GM12873 (cell line): ENCODE measurements around the gene SNX24.

ENCODE experiments used
- TF ChIP-seq, protein P1 (sequence below): IDR thresholded peaks from 2 replicates; pipeline ENCODE4 v1.5.1; 2012; ENCODE audit warnings: low read depth, mild to moderate bottlenecking, moderate library complexity, low read length, control low read depth; ENCODE audit not compliant: insufficient read depth; ENCODE audit errors: missing control alignments

The SNX24 gene

DNA sequence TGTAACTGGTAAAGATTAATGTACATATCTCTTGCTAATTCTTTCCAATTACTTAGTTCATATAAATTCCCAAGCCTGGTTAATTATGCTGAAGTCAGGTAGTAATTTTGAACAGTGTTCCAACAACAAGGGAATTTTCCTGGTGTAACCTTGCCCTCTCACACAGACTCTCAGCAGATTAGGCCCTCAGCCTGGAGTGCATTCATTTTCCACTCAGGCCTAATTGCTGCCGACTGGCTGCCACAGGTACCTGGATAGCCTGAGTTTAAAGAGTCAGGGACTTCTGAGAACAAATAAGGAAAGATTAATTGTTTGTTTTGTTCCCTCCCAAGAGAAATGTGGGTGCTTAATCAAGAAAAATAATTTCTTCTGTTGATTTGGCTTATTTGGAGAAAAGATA, 119.7 kb downstream of the SNX24 start:
- TF ChIP-seq, protein P1, sequence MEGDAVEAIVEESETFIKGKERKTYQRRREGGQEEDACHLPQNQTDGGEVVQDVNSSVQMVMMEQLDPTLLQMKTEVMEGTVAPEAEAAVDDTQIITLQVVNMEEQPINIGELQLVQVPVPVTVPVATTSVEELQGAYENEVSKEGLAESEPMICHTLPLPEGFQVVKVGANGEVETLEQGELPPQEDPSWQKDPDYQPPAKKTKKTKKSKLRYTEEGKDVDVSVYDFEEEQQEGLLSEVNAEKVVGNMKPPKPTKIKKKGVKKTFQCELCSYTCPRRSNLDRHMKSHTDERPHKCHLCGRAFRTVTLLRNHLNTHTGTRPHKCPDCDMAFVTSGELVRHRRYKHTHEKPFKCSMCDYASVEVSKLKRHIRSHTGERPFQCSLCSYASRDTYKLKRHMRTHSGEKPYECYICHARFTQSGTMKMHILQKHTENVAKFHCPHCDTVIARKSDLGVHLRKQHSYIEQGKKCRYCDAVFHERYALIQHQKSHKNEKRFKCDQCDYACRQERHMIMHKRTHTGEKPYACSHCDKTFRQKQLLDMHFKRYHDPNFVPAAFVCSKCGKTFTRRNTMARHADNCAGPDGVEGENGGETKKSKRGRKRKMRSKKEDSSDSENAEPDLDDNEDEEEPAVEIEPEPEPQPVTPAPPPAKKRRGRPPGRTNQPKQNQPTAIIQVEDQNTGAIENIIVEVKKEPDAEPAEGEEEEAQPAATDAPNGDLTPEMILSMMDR, result no peak

DNA sequence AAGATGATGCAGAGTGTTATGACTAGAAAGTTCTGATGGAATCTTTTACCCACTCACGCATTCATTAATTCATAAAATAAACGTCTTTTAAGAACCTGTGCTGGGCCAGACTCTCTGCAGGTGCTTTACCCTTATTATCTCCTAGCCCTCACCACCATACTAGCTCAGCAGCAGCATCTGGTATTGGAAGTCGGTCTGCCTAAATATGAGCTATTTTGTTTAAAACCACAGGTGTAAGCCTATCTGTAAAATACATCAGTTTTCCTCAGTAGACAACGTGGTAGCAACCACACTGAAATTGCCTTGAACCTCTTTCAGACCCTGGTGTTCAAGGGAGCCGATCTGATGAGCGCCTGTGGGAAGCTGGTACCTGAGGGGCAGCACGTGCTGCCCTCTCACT, 121.7 kb downstream of the SNX24 start:
- TF ChIP-seq, protein P1, result no peak

DNA sequence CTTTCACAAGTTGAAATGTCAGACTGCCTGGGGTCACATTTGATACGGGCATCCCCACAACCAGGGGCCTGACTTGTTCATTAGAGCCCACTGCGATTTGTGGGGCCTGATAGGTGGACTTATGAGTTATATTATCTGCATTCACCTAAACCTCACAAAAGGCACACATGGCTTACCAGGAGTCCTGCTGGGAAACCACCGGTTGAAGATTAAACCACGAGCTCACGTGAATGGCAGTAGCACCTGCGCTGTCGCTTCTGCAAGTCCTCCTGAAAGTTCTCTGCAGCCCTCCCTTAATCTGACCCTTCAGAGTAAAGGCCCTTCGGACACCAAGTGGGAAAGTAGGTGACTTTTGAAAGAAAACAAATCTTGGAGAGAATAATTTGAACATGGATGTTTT, 122.2 kb downstream of the SNX24 start:
- TF ChIP-seq, protein P1, result no peak

DNA sequence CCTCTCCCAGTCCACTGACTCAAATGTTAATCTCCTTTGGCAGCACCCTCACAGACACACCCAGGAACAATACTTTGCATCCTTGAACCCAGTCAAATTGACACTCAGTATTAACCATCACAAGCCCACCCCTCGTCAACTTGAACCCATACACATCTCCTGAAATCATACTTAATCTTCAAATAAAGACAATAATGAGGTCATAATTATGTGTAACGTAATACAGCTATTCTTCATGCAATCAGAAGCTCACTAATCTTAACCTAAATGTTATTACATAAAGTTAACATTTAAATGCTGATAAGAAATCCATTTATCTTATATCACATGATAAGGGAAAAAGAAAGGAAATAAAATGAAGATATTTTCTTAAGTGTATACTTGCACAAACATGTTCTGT, 125.9 kb downstream of the SNX24 start:
- TF ChIP-seq, protein P1, result no peak

DNA sequence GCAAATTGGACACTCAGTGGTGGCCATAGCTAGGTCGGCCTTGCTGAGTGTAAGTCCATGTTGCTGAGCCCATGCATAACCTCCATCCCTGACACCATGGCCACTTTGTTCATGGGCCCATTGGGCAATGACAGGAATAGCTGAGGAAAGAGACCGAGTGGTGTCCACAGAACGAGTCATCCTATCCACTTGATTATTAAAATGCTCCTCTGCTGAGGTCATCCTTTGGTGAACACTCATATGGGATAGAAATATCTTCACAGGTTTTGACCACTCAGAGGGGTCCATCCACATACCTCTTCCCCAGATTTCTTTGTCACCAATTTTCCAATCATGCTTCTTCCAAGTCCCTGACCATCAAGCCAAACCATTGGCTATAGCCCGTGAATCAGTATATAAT, 127.5 kb downstream of the SNX24 start:
- TF ChIP-seq, protein P1, result no peak

DNA sequence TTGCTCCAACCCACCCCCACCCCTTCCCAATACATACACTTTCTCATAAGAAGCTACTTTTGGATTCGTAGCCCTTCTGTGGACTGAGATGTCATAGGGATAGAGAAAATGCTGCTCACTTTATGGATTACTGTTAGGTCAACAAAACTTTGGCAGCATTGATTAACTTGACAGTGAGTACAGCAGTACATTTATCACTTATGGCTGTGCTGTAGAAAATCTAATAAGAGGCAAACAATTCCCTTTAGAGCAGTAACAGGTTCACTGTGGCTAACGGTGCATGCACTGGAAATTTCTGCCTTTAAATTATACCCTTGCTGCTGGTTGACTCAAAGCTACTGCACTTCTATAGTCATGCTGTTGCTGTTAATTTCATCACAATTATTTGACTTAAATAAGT, 131.9 kb downstream of the SNX24 start:
- TF ChIP-seq, protein P1, result no peak

DNA sequence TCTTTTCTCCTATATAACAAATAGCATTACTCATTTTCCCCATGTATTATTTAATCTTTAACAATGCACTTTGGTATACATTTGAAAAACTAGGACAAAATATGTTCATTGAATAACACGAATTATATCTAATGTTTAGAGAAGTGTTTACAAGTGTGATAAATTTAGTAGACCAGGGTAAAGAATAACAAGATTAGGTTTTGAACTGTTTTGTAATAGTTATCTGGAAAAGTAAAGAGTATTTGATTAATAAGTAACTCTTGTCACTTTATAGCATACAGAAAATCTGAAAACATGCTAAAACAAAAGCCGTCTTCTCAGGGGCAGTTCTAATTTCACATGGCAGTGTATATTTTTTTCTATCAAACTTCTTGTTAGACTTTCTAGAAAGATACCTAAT, 132.7 kb downstream of the SNX24 start:
- TF ChIP-seq, protein P1, result no peak
